NCI-H1694 treated with DMSO at 0.1 percent for 48 hours (cell line): ENCODE measurements around the gene SLC22A8.
A peak's percentile ranks its signal among the peaks of the same experiment; 100 is the strongest.
"Not testable (repeated sequence)": the region's sequence is repeated elsewhere in the genome, so short reads cannot be mapped to it uniquely, and the experiment has no call there.

Source experiments
- DNase-seq: peaks from one replicate; lab custom pipeline; 2025; lab: John Stamatoyannopoulos, UW

The SLC22A8 gene

DNA sequence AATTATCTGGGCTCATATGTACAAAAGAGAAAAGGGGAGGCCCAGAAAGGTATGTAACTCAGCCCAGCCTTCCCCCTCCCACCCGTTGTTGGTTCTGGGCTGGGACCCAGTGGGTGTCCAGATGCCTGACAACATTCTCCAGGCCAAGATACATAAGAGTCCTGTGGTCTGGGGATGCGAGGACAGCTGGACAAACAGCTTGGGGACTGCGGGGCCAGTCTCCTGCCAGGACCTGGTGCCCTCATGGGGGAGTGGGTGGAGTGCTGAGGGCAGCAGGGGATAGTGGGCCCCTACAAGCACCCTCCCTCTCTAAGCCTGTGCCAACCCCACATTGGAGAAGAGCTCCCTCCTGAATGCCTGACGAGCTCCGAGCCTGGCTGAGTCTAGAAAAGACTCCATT, 27.4 kb downstream of the SLC22A8 start:
- no peak for DNase-seq

DNA sequence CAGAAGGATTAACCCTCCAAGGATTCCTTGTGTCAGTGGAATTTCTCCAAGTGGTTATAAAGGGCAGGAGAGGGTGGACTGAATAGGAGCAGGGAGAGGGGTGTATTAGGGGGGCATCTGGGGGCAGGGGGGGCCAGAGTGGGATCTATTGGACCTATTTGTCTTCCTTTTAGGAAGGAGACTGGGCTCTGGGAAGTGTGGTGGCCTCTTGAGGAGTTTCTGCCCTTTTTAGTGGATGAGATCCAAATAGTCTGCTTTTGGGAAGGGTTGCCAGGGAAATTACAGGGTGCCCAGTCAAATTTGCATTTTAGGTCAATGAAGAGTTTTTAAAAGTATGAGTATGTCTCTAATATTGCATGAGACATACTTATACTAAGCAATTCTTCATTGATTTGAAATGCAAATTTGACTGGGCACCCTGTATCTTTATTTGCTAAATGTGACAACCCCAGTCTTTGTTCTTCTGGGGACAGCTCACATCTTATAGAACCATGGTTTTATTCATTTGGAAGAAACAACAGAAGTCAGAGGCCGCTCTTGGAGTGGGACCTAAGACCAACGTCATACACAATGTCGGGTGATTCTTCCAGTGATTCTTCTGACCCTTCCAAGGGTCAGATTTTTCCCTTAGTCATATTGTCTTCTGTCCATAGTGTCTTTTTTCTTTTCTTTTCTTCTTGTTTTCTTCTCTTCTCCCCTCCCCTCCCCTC, 30.4 kb downstream of the SLC22A8 start:
- no peak for DNase-seq

DNA sequence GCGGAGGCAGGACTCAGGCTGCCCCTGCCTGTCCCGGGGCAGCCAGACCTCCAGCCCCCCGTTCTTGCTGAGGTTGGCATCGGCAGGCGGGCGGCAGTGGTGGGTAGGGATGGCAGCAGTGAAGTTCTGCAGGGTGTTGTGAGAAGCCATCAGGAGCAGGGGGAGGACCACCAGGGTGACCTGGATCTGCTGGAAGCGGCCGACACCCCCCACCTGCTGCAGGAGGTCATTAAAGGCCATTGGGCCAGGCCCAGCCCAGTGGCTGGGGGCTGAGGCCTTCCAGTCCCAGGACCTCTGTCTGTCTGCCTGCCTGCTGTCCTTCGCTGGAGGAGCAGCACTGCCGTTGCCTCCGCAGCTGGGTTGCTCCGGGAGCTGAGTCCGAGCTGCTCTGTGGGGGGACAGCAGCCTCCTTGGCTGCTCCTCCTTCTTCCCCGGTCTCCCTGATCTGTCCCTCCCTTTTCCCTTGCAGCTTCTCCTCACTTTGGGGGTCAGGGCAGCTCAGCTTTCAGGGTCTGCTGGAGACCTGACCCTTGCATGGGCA, 31.1 kb downstream of the SLC22A8 start, which contains the start of gene SLC22A6:
Gene SLC22A6, minus strand, starts transcription at position 517 of the 541 bp plus-strand sequence. Its CDS starts 277 bp downstream, at position 240.
- no peak for DNase-seq

DNA sequence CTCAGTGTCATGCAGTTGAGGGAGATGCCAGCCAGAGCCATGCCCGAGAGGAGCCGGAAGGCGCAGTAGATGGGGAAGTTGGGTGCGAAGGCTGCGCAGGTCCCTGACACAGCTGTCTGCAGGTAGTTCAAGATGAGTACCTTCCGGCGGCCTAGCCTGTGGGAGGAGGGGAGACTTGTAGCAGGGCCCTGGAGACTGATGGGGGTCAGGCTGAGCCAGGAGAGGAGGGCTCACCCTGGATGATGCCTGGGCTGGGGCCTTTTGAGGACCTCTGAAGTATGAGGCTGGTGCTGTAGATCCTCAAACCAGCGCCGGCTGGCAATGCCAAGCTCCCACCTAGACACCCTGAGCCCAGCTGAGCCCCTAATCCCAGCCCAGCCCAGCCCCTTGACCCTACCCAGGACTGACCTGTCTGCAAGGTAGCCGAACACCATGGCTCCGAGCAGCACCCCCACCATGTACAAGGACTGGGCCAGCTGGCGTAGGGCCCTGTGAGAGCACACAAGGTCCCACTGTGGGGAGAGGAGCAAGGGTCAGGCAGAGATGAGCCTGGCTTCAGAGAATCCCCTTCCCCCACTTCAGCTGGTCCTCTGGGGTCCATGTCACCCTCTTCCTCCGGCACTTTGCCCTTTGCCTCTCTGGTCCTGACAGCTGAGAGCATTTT, 32.0 kb downstream of the SLC22A8 start:
- DNase-seq, result no peak

DNA sequence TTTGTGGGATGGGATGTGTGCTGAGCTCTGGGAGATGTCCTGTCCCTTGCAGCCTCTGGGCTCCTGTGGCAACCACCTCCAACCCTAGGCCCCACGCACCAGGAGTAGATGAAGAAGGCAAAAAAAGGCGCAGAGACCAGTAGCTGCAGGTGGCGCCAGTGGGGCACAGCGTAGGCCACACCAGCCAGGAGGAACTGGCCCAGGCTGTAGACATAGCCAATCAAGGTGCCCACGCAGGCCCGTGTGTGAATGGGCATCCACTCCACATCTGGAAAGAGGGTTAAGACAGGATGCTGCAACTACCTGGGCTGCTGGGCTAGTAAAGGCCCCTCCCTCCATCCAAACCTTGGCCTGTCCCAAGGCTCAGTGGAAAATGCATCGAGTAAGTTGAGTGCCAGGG, 33.9 kb downstream of the SLC22A8 start:
- no peak for DNase-seq

DNA sequence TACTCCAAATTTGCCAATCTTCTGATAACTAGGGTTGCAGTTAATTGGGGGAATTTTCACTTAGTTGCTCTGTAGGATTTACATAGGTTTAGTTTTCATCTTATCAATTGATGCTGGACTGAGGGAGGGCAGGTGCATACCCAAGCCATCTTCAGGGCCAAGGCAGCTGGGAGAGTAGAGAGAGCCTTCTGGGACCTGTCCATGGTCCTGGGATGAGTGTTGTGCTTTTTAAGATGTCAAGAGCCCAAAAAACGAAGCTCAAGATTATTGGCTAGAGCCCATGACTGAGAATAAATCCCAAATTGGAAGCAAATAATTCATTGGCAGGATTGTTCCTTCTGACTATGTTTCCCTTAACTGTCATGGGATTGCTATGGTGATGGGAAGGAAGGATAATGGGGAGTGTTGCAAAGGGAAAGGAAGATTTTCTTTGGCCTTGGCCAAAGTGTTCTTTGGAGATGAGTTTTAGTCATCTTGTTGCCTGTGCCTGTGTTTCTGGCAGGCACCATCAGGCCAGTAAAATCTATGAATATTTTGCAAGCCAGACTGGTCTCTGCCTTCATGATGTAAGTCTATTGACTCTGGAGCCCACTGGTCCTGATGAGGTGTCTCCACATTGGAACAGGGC, 35.4 kb downstream of the SLC22A8 start:
- DNase-seq, result no peak

DNA sequence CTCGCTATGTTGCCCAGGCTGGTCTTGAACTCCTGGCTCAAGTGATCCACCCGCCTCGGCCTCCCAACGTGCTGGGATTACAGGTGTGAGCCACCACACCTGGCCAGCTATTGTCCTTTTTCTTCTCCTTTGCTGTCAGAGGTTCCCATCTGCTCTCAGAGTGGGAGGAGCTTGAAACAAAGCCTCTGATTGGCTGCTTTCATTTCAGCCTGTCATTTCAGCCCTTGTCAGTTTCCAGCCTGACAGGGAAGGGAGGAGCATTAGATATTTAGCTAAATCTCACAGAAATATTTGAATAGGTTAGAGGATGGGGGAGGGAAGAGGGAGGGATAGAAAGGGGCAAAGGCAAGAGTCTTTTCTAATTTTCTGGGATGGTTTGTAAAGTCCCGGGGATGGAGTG, 39.5 kb downstream of the SLC22A8 start:
- no peak for DNase-seq

DNA sequence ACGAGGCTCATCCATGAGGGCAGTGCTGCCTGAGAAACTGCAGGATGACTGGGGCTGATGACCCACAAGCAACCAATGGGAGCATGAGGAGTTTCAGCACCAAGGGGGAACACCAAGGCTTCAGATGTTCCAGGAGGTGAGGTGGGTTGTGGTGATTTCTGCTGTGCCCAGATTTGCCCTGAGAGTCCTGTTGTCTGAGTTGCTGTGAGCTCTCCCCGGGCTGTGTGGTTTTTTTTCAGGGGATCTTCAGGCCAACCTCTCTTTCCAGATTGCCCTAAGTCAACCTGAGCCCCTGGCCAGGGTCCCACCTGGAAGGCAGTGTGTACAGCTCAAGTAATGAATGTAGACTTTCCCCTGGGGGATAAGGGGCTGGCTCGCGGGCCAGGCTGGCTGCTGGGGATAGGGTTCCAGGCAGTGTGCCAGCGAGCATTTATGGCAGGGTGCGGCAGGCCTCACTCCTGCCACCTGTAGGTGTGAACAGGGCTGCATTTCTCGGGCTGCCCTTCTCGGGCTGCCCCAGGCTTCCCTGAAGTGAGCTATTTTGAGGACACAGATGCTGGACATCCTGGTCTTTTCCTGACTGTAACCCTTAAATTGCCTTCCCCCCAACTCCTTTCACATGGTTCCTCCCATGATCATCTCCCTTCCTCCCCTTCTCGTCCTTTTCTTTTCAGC, 40.7 kb downstream of the SLC22A8 start:
- peak; percentile 50 for DNase-seq

DNA sequence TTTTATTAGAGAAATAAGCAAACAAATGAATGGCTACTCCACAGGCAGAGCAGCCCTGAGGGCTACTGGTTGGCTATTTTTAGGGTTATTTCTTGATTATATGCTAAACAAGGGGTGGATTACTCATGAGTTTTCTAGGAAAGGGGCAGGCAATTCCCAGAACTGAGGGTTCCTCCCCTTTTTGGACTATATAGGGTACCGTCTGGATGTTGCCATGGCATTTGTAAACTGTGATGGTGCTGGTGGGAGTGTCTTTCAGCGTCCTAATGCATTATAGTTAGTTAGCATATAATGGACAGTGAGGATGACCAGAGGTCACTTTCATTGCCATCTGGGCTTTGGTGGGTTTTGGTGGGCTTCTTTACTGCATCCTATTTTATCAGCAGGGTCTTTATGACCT, 50.1 kb downstream of the SLC22A8 start:
- DNase-seq, result no peak

DNA sequence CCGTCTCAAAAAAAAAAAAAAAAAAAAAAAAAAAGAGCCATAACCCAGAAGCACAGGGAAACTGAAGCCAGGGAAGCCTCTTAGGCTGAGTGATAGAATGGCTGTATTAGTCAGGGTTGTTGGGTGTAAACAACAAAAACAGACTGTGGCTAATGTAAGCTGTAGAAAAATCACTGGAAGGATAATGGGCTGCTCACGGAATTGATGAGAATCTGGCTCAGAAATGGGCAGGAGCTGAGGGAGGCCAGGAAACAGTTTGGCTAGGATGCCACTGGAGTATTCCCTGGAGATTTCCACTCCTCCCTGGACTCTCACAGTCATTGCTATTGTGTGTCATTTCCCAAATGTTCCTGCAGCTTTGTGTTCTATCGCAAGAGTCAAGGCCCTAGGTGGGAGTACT, 53.2 kb downstream of the SLC22A8 start:
- DNase-seq, result no peak

DNA sequence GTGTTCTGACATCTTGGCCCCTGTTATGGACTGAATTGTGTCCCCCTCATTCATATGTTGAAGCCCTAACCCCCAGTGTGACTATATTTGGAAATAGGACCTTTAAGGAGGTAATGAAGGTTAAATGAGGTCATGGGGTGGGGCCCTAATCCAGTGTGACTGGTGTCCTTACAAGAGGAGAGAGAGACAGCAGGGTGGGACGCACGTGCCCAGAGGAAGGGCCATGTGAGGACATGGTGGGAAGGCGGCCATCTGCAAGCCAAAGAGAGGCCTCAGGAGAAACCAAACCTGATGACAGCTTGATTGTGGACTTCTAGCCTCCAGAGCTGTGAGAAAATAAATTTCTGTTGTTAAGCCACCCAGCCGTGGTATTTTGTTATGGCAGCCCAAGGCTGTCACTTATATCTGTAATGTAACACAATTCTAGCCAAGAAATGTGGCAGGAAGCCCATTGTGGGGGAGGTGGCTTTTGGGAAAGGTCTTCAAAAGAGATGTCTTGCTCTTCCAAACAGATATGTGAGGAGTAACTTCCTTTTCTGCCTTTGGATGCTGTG, 54.5 kb downstream of the SLC22A8 start:
- no peak for DNase-seq

DNA sequence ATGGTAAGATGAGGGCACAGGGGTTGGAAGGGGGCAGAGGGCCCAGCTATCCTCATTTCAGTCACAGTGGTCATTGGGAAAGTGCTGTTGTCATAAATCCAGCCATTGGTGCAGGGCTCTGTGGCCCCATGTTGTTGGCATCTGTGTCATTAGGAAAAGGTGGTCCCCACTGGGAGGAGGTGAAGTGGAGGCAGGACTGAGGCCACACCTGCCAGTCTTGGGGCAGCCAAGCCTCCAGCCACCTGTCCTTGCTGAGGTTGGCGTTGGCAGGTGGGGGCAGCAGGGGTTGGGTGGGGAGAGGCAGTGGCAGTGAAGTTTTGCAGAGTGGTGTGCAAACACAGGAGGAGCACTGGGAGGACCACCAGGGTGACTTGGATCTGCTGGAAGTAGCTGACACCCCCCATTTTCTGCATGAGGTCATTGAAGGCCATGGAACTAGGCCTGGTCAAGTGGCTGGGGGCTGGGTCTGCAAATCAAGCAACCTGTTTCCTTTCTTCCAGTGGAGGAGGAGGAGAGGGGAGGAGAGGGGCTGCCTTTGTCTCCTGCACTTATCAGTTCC, 56.1 kb downstream of the SLC22A8 start:
- DNase-seq, result no peak

DNA sequence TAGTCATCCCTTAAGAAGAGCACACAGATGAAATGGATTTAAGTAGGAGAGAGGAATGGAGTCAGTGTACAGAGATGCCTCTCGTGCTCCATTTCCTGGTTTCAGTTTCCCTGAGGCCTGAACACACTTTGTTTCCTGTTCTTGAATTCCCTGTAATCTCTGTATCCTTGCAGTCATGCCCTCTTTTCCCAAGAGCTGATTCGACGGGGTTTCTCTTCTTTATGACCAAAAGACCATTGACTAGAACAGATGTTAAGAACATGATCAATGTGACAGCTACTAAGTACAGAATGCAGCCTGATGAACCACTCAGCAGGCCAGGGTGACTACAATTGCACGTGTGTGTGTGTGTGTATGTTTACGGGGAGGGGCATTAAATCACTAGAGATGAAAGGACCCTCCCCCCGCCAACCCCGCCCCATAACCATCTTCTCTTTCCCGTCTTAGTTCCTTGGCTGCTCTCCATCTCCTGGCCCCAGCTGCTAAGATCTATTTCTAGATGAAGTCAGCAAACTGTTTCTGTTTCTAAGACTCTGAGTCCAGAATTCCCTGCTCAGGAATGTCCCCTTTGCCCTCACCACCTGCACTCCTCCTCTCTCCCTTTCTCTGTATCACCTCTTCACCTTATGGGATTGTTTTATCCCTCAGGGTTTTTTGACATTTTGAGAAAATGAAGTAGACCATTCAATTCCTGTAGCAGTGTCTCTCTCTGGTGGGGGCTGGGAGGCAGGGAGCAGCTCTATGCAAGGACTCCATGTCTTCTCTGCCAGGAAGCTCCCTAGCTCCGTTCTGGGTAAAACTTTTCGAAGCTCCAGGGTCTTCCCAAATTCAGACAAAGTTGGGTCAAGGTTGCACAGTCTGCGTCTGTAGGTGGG, 56.9 kb downstream of the SLC22A8 start:
- DNase-seq, result no peak

DNA sequence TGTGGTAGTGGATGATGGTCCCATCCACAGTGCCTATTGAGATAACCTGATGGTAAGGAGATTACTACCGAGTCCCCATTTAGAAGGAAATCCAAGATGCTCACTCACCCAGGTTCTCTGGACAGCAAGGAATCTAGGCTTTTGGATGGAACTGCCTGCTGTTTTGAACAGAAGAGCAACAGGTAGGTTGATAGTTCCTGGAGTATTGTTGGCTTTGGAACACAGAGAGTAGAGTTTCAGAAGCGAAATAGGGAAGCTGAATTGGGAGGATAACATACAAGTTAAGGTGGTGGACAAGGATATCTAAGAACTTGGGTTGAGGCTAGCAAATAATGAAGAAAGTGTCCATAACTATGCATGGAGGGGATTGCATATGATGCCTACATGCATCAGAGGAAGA, 58.5 kb downstream of the SLC22A8 start:
- no peak for DNase-seq

DNA sequence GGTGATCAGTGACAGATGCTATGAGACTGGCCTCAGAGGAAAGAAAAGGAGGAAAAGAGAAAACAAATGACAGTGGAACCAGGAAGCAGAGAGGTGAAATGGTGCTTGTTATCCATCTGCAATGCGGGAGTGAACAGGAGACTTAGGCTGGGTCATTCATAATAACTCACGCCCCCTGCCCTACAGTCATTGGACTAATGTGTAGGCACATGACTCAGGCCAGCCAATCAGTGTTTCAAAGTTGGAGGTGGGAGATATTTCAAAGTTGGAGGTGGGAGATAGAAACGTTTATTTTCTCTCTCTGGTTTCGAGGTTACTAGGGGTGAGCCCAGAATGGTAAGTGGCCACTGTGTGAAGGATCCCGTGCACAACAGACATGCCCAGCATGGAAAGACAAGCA, 61.2 kb downstream of the SLC22A8 start:
- DNase-seq, result no peak

DNA sequence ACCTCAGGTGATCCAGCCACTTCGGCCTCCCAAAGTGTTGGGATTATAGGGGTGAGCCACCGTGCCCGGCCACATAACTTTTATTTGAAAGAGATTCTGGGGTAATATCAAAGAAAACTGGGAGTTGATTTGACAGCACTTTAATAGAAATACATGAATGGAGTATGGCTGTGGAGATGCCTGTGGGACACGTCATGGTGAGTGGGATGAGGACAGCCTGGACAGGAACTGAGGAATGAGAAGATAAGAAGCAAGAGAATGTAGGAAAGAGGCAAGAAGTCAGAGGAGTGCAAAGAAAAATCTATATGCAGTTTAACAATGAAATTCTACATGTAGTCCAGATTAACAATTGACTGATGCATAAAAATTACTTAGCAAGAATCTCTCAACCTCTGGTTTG, 61.8 kb downstream of the SLC22A8 start:
- no peak for DNase-seq

DNA sequence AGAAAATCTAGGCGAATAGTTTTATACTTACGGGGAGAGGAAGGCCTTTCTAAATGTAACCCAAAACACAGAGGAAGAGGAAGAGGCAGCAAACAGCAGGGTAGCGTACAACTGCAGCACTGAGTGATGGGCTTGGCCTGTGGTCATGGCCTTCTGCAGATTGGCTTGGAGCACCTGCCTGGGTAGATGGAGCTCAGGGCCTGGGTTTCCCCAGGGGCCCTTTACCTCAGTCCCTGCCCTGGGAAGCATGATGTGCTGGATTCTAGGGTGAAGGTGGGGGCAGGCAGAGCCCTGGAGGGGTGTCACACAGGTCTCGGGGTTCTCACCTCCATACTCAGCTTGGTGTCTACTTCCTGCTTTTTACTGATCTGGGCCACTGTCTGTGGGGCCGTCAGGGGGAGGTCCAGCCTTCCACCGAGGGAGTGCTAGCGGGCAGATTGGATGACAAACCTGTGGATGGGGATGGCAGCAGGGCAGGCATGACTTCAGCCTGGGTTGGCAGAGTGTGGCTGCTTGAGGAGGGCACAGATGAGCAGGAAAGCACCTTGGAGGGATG, 66.8 kb downstream of the SLC22A8 start:
- DNase-seq, result no peak

DNA sequence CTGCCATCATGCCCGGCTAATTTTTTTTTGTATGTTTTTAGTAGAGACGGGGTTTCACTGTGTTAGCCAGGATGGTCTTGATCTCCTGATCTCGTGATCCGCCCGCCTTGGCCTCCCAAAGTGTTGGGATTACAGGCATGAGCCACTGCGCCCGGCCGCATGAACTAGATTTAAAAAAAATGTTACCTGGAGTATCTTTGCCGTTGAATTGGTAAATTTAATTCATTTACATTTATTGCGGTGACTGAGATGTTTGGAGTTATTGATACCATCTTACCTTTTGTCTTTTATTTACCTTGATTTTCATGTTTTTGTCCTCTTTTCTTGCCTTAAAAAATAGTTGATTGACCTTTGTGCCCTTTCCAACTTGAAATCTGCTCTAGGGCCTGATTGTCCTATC, 70.1 kb downstream of the SLC22A8 start:
- DNase-seq, result not testable (repeated sequence)
